Measurements from ENCODE around the gene NEGR1.

- TF ChIP-seq CTCF (IDR thresholded peaks at IDR 0.05) (no peak), POLR2A (IDR thresholded peaks at IDR 0.05) (no peak)
These were observed 272.3 kb downstream of the NEGR1 start for GRCh38 chr1:72010094-72010431.

All from testis (tissue), 2 donors.